ENCODE results near the gene CAMKMT.

DNA sequence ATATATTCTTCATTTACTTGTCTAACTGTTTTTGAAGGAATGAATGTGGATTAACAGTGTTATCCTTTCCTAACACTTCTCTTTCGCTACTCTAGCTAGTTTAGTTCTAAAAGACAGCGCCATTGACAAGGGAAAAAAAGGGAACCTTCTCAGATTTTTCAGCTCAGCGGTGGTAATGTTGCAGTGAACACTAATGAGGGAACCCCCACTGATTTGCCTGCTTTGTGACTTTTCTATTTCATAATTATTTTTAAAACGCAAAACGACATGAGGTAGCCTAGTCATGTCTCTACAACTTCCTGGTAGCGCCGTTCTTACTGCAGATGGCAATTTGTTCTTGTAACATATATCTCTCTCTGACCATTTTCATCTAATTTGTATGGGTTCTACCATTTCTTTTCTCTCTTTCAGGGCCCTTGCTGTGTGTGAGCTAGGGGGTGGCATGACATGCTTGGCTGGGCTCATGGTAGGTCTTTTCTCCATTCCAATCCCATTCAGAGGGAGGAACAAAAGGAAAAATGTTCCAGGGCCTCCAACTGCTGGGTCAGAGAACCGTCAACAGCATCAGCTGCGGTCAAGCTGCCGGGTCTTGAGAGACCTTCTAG lies 344.2 kb downstream of the CAMKMT start:
- TF ChIP-seq, protein P1, sequence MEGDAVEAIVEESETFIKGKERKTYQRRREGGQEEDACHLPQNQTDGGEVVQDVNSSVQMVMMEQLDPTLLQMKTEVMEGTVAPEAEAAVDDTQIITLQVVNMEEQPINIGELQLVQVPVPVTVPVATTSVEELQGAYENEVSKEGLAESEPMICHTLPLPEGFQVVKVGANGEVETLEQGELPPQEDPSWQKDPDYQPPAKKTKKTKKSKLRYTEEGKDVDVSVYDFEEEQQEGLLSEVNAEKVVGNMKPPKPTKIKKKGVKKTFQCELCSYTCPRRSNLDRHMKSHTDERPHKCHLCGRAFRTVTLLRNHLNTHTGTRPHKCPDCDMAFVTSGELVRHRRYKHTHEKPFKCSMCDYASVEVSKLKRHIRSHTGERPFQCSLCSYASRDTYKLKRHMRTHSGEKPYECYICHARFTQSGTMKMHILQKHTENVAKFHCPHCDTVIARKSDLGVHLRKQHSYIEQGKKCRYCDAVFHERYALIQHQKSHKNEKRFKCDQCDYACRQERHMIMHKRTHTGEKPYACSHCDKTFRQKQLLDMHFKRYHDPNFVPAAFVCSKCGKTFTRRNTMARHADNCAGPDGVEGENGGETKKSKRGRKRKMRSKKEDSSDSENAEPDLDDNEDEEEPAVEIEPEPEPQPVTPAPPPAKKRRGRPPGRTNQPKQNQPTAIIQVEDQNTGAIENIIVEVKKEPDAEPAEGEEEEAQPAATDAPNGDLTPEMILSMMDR (conservative IDR thresholded peaks at IDR 0.05; ENCODE audit: low read length): no peak
- no peak for TF ChIP-seq EZH2phosphoT487 (IDR thresholded peaks at IDR 0.05; ENCODE audit: borderline replicate concordance, low read depth, low read length)
